ENCODE measurements around the gene FUT7. TPM values are rescaled to one million over a fixed set of nuclear protein-coding genes. Genes with fewer than 3 reads are reported as not detected.

Gene FUT7
- total RNA-seq: not detected

DNA sequence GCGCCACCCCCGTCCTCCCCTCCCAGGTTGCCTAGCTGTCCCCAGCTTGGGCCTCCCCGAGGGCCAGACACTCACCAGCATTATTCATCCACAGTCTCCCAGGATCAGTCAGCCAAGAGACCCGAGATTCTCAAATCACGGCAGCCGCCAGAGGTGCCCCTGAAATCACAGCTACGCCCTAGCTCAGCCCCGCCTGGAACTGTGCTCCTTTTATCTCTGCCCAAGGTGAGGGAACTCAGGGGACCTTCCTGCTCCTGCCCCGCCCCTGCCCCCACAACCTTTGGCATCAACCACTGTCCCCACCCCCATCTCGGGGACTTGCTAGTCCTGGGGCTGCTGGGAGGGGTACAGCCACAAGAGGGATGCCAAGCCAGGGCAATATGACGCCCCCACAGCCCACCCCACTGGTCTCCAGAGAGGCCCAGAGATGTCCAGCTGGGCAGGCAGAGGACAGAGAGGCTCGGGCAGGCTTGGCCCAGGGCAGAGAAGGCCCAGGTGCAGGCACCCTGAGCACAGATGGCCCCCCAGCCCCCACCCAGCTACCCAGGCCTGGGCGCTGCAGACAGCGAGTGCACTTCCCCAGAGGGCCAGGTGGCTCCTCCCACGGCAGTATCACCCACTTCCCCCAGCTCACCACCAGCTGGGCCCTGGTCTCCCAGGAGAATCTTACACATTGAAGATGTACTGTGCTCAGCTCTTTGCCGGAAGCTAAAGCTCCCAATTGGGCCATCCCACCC is at the start of gene FUT7:
Gene FUT7 (minus strand): TSS at position 185 of the 737 bp plus-strand sequence. CDS start 97 bp downstream, at position 88.
- H3K9me3 ChIP-seq: no peaks in the 10 kb centered on the region
- H3K27ac ChIP-seq: no peak within 1 kb of the TSS
- no peak within 1 kb of the TSS for H3K4me3 ChIP-seq (replicated peaks in 1 of 3)
- DNase-seq: no peak
- no peaks in the 10 kb centered on the region for H3K27me3 ChIP-seq
- H3K4me1 ChIP-seq: peaks cover 26 to 43% of the 10 kb centered on the region in 2 donors
- intact Hi-C loops (cut with DNase I): loop anchor here (2.0 to 10.0 kb wide), 3 partner anchors 83 to 245 kb away; partner anchors contain the start of genes AJM1 and PHPT1
- TF ChIP-seq CTCF (IDR thresholded peaks at IDR 0.05): no peak
- no peak for TF ChIP-seq POLR2A (IDR thresholded peaks at IDR 0.05)
- 67 to 72% methylated on average over 14 to 15 of the region's 16 CpGs for WGBS, 2 donors
- H3K36me3 ChIP-seq: no peaks in the 10 kb centered on the region

GRCh38 chr9:137080260-137081122 is 48.6 kb upstream of the FUT7 start:
- Histone ChIP-seq H3K4me3 (replicated peaks in 1 of 3) (no peak overlapping the region), H3K36me3 (peaks cover 19 to 20% of the 10 kb centered on the region in 2 donors), H3K9me3 (no peaks in the 10 kb centered on the region), H3K4me1 (peaks cover 16 to 30% of the 10 kb centered on the region in 2 donors), H3K27me3 (no peaks in the 10 kb centered on the region), H3K27ac (no peak overlapping the region)
- no peak for TF ChIP-seq CTCF (IDR thresholded peaks at IDR 0.05)
- TF ChIP-seq POLR2A (IDR thresholded peaks at IDR 0.05): no peak
- intact Hi-C loops (cut with DNase I): no loop called here
- no peak for DNase-seq
- 96% methylated on average over 10 to 14 of the region's 24 CpGs for WGBS, 2 donors

- Histone ChIP-seq H3K27me3 (no peaks in the 10 kb centered on the region), H3K36me3 (peaks cover 19 to 20% of the 10 kb centered on the region in 2 donors), H3K27ac (no peak overlapping the region), H3K4me3 (replicated peaks in 1 of 3) (no peak overlapping the region), H3K4me1 (peaks cover 15 to 24% of the 10 kb centered on the region in 2 donors), H3K9me3 (no peaks in the 10 kb centered on the region)
- 83 to 97% methylated on average over 11 to 13 of the region's 13 CpGs for WGBS, 2 donors
- TF ChIP-seq CTCF (IDR thresholded peaks at IDR 0.05) (no peak), POLR2A (IDR thresholded peaks at IDR 0.05) (no peak)
- no peak for DNase-seq
- intact Hi-C loops (cut with DNase I): no loop called here
Observed at GRCh38 chr9:137079401-137079787, 47.5 kb upstream of the FUT7 start.

DNA sequence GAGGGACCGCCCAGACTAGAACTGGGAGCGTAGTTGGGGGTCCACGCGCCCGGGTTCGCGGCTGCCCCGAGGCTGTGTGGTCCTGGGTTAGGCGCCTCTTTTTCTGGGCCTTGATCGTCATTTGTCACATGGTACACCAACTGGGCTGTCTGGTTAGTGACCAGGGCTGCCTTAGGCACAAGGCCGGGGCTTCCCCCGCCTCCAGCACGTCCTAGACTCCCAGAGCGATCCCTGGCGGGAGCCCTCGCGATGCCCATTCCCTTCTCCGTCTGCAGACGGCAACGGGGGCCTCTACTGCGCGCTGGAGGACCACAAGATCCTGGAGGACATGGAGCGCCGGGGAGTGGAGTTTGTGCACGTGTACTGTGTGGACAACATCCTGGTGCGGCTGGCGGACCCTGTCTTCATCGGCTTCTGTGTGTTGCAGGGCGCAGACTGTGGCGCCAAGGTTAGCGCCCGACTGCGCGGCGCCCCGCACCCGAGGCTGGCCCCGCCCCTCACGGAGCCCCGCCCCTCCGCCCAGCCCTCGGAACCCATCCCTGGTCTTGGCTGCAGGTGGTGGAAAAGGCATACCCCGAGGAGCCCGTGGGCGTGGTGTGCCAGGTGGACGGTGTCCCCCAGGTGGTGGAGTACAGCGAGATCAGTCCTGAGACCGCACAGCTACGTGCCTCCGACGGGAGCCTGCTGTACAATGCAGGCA is 47.0 kb upstream of the FUT7 start:
- H3K27ac ChIP-seq: no peak overlapping the region
- intact Hi-C loops (cut with DNase I): no loop called here
- peak overlapping the region in 1 of 3 donors; percentile 68 for H3K4me3 ChIP-seq (replicated peaks in 1 of 3)
- H3K36me3 ChIP-seq: peaks cover 19 to 20% of the 10 kb centered on the region in 2 donors
- TF ChIP-seq POLR2A (IDR thresholded peaks at IDR 0.05): no peak
- no peak for TF ChIP-seq CTCF (IDR thresholded peaks at IDR 0.05)
- WGBS, 2 donors: 71 to 78% methylated on average over 13 to 42 of the region's 51 CpGs
- H3K27me3 ChIP-seq: no peaks in the 10 kb centered on the region
- no peak for DNase-seq
- peaks cover 15 to 22% of the 10 kb centered on the region in 2 donors for H3K4me1 ChIP-seq
- H3K9me3 ChIP-seq: no peaks in the 10 kb centered on the region

Measured in thyroid gland (tissue), 4 donors.